ES-I3 (cell line): ENCODE data around the gene NR4A1.
A peak's percentile ranks its signal among the peaks of the same experiment; 100 is the strongest.

Experiments used
- H3K36me3 ChIP-seq: 2 replicates; pipeline ENCODE4 v1.6.1; 2013; ENCODE audit warnings: mild to moderate bottlenecking, low read length, control low read depth, moderate library complexity; ENCODE audit not compliant: insufficient read depth
- H3K4me1 ChIP-seq: 2 replicates; pipeline ENCODE4 v1.6.1; 2013; ENCODE audit warnings: mild to moderate bottlenecking, control low read depth, low read length; ENCODE audit not compliant: insufficient read depth
- H3K9ac ChIP-seq: 2 replicates; pipeline ENCODE4 v1.6.1; 2013; ENCODE audit warnings: low read depth, mild to moderate bottlenecking, low read length, moderate library complexity
- H3K9me3 ChIP-seq: 2 replicates; pipeline ENCODE4 v1.6.1; 2013; ENCODE audit warnings: mild to moderate bottlenecking, low read length, moderate library complexity; ENCODE audit not compliant: control insufficient read depth, insufficient read depth

The NR4A1 gene

DNA sequence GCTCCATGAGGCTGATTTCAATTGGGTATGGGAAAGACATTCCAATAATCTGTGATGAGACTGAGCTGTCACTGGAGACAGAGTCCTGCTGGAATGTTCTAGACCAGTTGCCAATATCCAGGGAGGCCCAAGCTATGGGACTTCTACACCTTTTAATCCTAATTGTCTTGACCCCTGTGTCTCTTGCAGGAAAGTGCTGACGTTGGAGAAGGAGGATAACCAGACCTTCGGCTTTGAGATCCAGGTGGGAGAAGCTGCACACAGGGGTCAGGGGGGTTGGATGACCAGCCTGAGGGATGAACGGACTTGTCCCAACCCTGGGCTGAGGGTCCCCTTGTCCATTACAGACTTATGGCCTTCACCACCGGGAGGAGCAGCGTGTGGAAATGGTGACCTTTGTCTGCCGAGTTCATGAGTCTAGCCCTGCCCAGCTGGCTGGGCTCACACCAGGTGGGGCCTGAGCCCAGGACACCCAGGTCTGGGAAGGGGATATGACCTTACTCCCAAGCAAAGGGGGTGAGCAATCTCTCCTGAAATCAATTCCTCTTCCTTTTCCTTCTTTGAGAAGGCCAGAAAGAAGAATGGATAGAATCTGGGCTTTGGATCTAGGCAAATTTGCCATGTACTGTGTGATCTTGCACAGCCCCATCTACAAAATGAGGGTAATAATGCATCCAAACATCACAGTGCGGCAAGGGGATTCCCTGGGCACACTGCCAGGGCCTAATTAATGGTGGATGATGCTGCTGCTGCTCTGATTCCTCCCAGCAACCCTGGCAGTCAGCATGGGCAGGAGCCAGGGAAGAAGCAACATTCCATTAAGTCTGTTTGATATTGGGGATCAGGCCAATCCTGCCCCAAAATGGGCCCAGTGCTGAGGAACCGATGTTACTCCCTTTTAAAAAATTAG lies 40.3 kb upstream of the NR4A1 start:
- Histone ChIP-seq H3K9ac (no peak overlapping the region), H3K9me3 (no peaks in the 10 kb centered on the region), H3K36me3 (no peaks in the 10 kb centered on the region), H3K4me1 (peaks cover 35% of the 10 kb centered on the region)

DNA sequence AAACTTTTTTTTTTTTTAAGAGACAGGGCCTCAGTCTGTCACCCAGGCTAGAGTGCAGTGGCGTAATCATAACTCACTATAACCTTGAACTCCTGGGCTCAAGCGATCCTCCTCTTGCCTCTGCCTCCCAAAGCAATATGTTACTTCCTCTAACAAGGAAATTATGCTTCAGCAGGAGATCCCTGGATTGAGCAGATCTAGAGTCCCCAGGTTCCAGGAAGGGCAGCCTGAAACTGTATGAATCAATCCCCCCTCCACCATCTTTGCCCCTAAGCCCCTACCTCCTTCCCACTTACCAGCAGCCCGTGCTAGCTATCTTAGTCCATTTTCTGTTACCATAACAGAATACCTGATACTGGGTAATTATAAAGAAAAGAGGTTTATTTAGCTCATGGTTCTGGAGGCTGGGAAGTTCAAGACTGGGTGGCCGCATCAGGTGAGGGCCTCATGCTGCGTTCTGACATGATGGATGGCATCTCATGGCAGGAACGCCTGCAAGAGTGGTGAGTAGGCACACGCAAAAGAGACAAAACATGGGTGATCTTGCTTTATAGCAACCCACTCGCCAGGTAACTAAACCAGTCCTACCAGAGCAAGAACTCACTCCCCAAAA lies 39.5 kb upstream of the NR4A1 start:
- Histone ChIP-seq H3K9ac (no peak overlapping the region), H3K4me1 (peaks cover 34% of the 10 kb centered on the region), H3K36me3 (no peaks in the 10 kb centered on the region), H3K9me3 (no peaks in the 10 kb centered on the region)

DNA sequence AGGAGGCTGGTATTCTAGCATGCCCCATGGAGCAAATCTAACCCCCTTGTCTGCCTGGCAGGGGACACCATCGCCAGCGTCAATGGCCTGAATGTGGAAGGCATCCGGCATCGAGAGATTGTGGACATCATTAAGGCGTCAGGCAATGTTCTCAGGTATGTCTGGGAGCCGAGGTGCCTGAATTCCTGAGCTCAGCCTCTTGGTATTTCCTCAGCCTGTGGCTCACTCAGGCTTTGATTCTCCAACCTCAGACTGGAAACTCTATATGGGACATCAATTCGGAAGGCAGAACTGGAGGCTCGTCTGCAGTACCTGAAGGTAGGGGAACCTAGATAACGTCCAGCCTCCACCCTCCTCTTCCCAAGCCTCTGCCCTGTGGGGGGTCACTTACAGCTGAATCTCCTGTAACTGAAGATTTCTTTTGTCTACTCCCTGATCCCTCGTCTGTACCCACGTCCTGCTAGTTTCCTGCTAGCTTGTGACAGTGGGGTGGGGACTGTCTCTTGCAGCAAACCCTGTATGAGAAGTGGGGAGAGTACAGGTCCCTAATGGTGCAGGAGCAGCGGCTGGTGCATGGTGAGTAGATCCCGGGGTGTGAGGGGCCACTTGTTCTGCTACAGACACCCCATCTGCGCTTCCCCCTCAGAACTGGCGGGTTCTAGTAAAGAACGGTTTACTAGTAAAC lies 37.5 kb upstream of the NR4A1 start:
- H3K9me3 ChIP-seq, result no peaks in the 10 kb centered on the region
- no peak overlapping the region for H3K9ac ChIP-seq
- no peaks in the 10 kb centered on the region for H3K36me3 ChIP-seq
- peaks cover 34% of the 10 kb centered on the region for H3K4me1 ChIP-seq

DNA sequence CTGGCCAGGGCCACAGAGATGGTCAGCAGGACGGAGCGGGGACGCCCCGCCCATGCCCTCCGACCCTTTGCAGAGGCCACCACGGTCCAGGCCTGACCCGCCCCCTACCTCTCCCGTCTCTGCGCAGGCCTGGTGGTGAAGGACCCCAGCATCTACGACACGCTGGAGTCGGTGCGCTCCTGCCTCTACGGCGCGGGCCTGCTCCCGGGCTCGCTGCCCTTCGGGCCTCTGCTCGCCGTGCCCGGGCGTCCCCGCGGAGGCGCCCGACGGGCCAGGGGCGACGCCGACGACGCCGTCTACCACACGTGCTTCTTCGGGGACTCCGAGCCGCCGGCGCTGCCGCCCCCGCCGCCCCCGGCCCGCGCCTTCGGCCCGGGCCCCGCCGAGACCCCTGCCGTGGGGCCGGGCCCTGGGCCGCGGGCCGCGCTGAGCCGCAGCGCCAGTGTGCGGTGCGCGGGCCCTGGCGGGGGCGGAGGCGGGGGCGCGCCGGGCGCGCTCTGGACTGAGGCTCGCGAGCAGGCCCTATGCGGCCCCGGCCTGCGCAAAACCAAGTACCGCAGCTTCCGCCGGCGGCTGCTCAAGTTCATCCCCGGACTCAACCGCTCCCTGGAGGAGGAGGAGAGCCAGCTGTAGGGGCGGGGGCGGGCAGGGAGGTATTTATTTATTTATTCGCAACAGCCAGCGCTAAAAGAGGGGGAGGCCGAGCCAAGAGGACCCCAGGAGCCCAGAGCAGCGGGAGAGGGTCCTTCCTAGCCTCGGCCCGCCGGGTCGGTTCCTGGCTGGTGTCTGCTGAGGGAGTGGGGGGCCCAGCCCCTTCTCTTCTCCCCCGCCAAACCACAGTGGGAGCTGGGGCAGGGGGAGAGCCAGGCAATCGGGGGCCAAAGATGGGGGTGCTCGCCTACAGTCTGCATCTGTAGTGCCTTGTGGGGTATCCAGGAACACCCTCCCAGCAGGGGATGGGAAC lies 36.4 kb upstream of the NR4A1 start:
- H3K9me3 ChIP-seq, result no peaks in the 10 kb centered on the region
- H3K36me3 ChIP-seq, result no peaks in the 10 kb centered on the region
- peaks cover 23% of the 10 kb centered on the region for H3K4me1 ChIP-seq
- H3K9ac ChIP-seq, result peak overlapping the region; percentile 16; the same call in 1 of the 2 replicates

DNA sequence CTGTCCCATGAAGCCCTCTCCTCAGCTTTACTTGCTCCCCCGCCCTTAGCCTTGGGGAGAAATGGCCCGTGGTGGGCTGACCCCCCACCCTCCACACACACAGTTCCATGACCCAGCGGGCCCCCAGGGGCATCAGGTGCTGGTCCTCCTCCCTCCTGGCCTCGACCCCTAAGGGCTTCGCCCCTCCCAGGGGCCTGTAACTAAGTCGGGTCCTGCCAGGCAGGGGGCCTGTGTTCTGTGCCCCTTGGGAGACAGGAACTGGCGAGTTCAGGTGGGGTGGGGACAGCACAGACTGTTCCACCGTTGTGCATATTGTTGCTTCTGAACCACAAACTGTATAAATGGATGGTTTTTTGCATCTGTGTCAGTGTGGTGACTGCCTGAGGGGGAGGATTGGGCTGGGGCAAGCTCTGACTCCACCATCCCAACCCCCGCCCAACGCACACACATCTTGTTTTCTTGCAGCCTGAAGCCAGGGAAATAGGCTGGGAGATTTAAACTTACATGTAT lies 35.7 kb upstream of the NR4A1 start:
- peaks cover 20% of the 10 kb centered on the region for H3K4me1 ChIP-seq
- H3K9me3 ChIP-seq, result no peaks in the 10 kb centered on the region
- no peaks in the 10 kb centered on the region for H3K36me3 ChIP-seq
- peak overlapping the region; percentile 16; the same call in 1 of the 2 replicates for H3K9ac ChIP-seq

DNA sequence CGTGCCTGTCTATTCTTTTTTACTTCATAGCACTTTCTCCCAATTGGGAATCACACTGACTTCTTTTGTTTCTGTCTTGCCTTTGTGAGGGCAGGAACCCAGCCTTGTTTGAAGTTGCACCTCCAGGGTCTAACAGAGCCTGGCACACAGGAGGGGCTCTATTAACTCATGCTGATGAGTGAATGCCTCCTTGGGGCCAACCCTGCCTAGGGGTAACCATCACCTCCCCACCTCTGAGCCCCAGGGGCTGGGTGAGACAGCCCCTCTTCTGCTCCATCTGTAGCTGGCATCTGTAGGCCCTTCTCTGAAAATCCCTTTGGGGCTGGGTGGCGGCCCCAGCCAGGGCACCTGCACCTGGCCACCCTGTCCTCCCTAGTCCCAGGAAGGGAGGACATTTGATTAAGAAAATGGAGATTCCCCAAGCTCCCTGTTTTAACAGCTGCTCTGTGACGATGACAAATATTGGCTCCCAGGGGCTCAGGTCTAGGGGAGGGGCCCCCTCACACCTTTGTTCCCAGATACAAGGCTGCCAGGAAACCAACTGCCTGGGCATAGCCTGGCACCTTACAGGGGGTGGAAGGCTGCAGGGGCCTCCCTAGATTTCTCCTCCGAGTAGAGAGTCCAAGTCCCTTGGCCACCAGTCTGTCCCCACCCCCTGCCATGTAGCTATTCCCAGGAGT lies 32.7 kb upstream of the NR4A1 start:
- H3K9ac ChIP-seq, result no peak overlapping the region
- H3K36me3 ChIP-seq, result no peaks in the 10 kb centered on the region
- peaks cover 12% of the 10 kb centered on the region; the same call in 1 of the 2 replicates for H3K4me1 ChIP-seq
- no peaks in the 10 kb centered on the region for H3K9me3 ChIP-seq

DNA sequence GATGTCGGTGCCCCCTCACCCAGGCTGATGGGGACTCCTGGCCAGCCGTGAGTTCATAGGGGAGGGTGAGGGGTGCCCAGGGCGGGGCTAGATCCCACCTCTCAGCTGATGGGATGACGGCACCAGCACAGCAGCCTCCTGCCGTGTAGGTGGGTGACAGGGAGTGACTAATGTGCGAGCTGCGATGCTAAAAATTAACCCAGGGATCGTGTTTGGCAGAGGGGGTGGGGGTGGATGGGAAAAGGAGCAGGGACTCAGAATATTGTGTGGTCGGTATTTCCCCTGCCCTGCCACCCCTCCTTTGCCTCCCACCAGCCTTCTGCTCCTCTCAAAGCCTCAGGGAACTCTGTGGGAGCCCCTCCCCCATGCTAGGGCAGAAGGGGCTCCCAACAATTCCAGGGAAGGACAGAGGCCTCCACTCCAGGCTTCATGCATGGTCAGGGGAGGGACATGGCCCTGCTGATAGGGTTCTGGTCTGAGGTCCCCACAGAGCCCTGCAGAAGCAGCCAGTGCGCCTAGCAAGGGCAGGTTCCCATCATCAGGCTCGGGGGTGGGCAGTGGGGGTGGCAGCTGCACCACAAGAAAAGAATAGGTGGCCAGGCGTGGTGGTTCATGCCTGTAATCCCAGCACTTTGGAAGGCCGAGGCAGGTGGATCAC lies 32.0 kb upstream of the NR4A1 start:
- Histone ChIP-seq H3K36me3 (no peaks in the 10 kb centered on the region), H3K9ac (no peak overlapping the region), H3K4me1 (peaks cover 10% of the 10 kb centered on the region; the same call in 1 of the 2 replicates), H3K9me3 (no peaks in the 10 kb centered on the region)

DNA sequence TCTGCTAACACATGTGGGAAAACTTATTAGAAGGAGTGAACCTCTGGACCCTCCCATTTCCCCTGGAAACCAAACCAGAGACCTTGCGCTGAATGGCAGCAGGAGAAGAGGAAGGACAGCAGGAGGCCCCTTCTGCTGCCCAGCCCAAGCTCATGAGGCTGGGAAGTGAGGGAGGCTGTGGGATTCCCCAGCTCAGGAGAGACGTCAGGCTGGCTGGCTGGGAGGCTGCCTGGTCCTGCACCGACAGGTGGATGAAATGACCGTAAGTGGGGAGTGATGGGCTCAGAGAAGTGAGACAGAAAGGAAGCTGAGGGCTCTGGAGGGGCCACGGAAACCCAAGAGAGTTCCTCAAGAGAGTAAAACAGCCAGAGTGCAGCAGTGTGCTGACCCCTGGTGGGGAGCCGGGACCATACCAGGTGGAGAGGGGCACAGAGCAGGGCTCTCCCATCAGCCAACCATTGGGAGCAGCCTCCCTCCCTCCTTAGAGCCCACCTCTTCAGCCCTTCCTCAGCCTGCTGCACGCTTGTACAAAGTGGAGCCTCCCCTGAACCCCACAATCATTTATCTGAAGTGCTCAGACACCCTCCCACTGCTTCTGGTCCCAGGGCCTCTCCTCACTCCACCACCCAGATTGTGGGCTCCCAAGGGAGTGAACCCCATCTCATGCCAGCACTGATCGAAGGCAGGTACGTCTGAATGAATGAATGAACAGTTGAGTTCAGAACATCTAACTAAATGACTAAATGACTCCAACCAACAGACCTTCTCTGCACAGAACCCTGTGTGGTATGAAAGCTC lies 30.5 kb upstream of the NR4A1 start:
- Histone ChIP-seq H3K9ac (peak overlapping the region; percentile 30; the same call in 1 of the 2 replicates), H3K9me3 (no peaks in the 10 kb centered on the region), H3K36me3 (no peaks in the 10 kb centered on the region), H3K4me1 (peaks cover 5% of the 10 kb centered on the region; the same call in 1 of the 2 replicates)

DNA sequence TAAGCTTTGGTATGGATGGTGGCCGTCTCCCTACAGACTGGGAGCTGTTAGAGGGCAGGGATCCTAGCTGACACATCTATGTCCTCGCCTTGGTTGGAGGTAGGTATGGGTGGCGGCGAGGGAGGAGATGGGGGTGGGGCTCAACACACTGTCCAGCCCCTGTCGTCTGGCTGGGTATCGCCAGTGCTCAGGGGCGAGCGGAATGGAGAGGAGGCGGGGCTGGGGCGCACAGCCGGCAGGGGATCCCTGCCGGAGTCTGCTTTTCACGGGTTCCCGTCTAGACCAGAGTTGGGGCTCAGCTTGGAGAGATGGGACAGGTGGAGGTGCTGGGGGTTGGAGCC lies 28.4 kb upstream of the NR4A1 start:
- H3K9me3 ChIP-seq, result no peaks in the 10 kb centered on the region
- H3K36me3 ChIP-seq, result no peaks in the 10 kb centered on the region
- peaks cover 9% of the 10 kb centered on the region; the same call in 1 of the 2 replicates for H3K4me1 ChIP-seq
- peak overlapping the region; percentile 50; the same call in 1 of the 2 replicates for H3K9ac ChIP-seq

DNA sequence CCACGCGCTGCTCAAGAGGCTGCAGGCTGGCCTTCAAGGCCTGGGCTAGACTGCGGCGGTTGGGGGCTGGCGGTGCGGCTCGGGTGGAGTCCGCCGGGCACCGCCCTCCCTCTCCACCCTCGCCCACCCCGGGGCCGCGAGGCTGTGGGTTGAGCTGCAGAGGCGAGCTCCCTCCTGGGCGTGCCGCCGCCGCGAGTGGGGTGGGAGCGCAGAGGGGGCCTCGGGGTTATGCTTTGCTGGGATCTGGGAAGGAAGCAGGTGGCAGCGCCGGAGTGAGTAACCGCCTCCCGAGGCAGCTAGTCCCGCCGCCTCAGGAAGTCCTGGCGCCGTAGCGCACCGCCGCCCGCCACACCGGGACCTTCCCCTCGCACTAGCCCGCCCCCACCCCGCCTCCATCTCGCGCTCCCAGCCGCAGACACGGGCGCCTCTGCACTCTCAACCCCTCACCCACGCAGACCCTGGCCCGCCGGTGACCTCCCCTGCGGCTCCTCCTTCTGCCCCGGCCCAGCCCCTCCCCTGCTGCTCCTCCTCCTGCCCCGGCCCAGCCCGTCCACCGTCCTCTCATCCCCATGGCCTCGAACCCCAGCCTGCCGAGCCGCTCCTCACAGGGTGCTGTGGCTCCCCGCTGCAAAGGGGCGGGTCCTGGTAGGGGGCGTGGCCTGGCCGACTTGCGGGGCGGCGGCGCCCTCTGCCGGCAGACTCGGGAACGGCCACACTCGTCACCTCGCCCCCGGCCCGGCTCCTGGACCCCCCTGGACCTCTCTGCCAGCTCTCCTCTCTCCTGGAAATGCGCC lies 27.9 kb upstream of the NR4A1 start:
- peak overlapping the region; percentile 50; the same call in 1 of the 2 replicates for H3K9ac ChIP-seq
- peaks cover 9% of the 10 kb centered on the region; the same call in 1 of the 2 replicates for H3K4me1 ChIP-seq
- H3K36me3 ChIP-seq, result no peaks in the 10 kb centered on the region
- no peaks in the 10 kb centered on the region for H3K9me3 ChIP-seq

DNA sequence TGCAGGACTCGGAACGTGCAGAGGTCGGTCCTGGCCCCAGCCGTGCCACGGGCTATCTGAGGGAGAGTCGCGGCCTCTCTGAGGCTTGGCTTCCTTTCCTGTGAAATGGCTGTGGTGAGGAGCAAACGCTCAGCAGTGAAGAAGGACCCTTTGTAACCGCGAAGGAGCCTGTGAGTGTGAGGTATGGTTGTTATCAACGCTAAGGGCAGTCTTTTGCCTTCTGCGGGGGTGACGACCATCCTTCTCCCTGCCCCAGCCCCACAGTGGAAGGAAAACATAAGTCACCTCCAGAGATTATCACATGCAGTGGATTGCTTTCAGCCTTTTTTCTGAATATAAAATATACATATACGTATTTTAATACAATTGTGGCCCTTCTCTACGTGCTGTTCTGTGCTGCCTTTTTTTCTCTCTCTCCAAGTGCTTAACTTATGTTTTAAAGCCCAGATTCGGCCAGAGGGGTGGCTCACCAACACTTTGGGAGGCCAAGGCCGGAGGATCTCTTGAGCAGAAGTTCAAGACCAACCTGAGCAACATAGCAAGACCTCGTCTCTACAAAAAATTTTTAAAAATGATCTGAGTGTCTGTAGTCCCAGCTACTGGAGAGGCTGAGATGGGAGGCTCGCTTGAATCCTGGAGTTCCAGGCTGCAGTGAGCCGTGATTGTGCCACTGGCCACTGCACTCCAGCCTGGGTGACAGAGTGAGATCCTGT lies 27.1 kb upstream of the NR4A1 start:
- Histone ChIP-seq H3K4me1 (peaks cover 9% of the 10 kb centered on the region; the same call in 1 of the 2 replicates), H3K9ac (peak overlapping the region; percentile 50; the same call in 1 of the 2 replicates), H3K36me3 (no peaks in the 10 kb centered on the region), H3K9me3 (no peaks in the 10 kb centered on the region)
